GM15510 (cell line): ENCODE measurements around the gene CCL4L2.
"Not testable (repeated sequence)": the region's sequence is repeated elsewhere in the genome, so short reads cannot be mapped to it uniquely, and the experiment has no call there.

ENCODE experiments used
- POLR2A ChIP-seq: IDR thresholded peaks from 3 replicates; pipeline ENCODE4 v1.6.1; 2011; ENCODE audit warnings: borderline replicate concordance; ENCODE audit not compliant: insufficient read length; ENCODE audit errors: extremely low read depth

The CCL4L2 gene

GRCh38 chr17:36210439-36211211 is at the start of gene CCL4L2:
CCL4L2 (plus strand) TSS chr17:36211063.
- not testable (repeated sequence) for TF ChIP-seq POLR2A

GRCh38 chr17:36176536-36176935 is 34.3 kb upstream of the CCL4L2 start, which contains the start of gene TBC1D3B:
TBC1D3B (minus strand) TSS chr17:36176636; CDS start chr17:36175050, 1,586 bp downstream.
- TF ChIP-seq POLR2A: not testable (repeated sequence)

GRCh38 chr17:36182176-36183000 is 28.5 kb upstream of the CCL4L2 start:
- TF ChIP-seq POLR2A: no peak

GRCh38 chr17:36183001-36183971 is 27.6 kb upstream of the CCL4L2 start:
- TF ChIP-seq POLR2A: peak; percentile 32

- TF ChIP-seq POLR2A: no peak
These were observed 26.7 kb upstream of the CCL4L2 start for GRCh38 chr17:36184023-36184765.

GRCh38 chr17:36185416-36185815 is 25.4 kb upstream of the CCL4L2 start:
- no peak for TF ChIP-seq POLR2A

- TF ChIP-seq POLR2A: no peak
These were observed 22.0 kb upstream of the CCL4L2 start for GRCh38 chr17:36188891-36189306.

GRCh38 chr17:36193216-36193775 is 17.6 kb upstream of the CCL4L2 start:
- no peak for TF ChIP-seq POLR2A

- TF ChIP-seq POLR2A: peak; percentile 51
These were observed 15.9 kb upstream of the CCL4L2 start for GRCh38 chr17:36194832-36195433.

- no peak for TF ChIP-seq POLR2A
These were observed 15.3 kb upstream of the CCL4L2 start for GRCh38 chr17:36195434-36196130.

GRCh38 chr17:36196131-36196486 is 14.8 kb upstream of the CCL4L2 start:
- no peak for TF ChIP-seq POLR2A

GRCh38 chr17:36197387-36197703 is 13.5 kb upstream of the CCL4L2 start:
- no peak for TF ChIP-seq POLR2A
